NT2/D1 (cell line): ENCODE data around the gene AS3MT.

Experiments
- SUZ12 ChIP-seq: IDR thresholded peaks from 2 replicates; pipeline ENCODE4 v1.6.1; 2011; ENCODE audit not compliant: insufficient read length, insufficient read depth; ENCODE audit errors: extremely low read depth
- YY1 ChIP-seq: IDR thresholded peaks from 2 replicates; pipeline ENCODE4 v1.6.1; 2011; ENCODE audit not compliant: insufficient read length, insufficient read depth
- ZNF274 ChIP-seq: IDR thresholded peaks from 2 replicates; pipeline ENCODE4 v1.6.1; 2011; ENCODE audit warnings: mild to moderate bottlenecking, low read depth, low read length

GRCh38 chr10:102831322-102832071 is 37.8 kb upstream of the AS3MT start:
- TF ChIP-seq YY1 (no peak), ZNF274 (no peak), SUZ12 (no peak)
